ENCODE measurements around the gene FUT8.

FUT8 gene

GRCh38 chr14:65496178-65496993 is 83.9 kb downstream of the FUT8 start:
- TF ChIP-seq CTCF (IDR thresholded peaks at IDR 0.05; ENCODE audit: low read depth, low read length): no peak
- no peak overlapping the region for H3K4me3 ChIP-seq (replicated peaks in 1 of 2; ENCODE audit: low read depth in 2 of 2, low read length in 2 of 2)
- peak; percentile 38 to 67 for DNase-seq (ENCODE audit: low read depth in 2 of 2)

GRCh38 chr14:65499138-65499537 is 86.6 kb downstream of the FUT8 start:
- no peak for TF ChIP-seq CTCF (IDR thresholded peaks at IDR 0.05; ENCODE audit: low read depth, low read length)
- no peak for DNase-seq (ENCODE audit: low read depth in 2 of 2)

GRCh38 chr14:65500075-65500474 is 87.5 kb downstream of the FUT8 start:
- no peak overlapping the region for H3K4me3 ChIP-seq (replicated peaks in 1 of 2; ENCODE audit: low read depth in 2 of 2, low read length in 2 of 2)
- TF ChIP-seq CTCF (IDR thresholded peaks at IDR 0.05; ENCODE audit: low read depth, low read length): no peak
- DNase-seq (ENCODE audit: low read depth in 2 of 2): no peak

More at GRCh38 chr14:65499138-65499537, 86.6 kb downstream of the FUT8 start:
- H3K4me3 ChIP-seq (replicated peaks in 1 of 2; ENCODE audit: low read depth in 2 of 2, low read length in 2 of 2): no peak overlapping the region

- TF ChIP-seq CTCF (IDR thresholded peaks at IDR 0.05; ENCODE audit: low read depth, low read length): no peak
- H3K4me3 ChIP-seq (replicated peaks in 1 of 2; ENCODE audit: low read depth in 2 of 2, low read length in 2 of 2): no peak overlapping the region
- DNase-seq (ENCODE audit: low read depth in 2 of 2): peak in 1 of 2 donors; percentile 22
Measured at GRCh38 chr14:65501328-65501727, 88.8 kb downstream of the FUT8 start.

GRCh38 chr14:65502676-65503124 is 90.2 kb downstream of the FUT8 start:
- no peak for TF ChIP-seq CTCF (IDR thresholded peaks at IDR 0.05; ENCODE audit: low read depth, low read length)
- peak; percentile 63 to 92 for DNase-seq (ENCODE audit: low read depth in 2 of 2)
- H3K4me3 ChIP-seq (replicated peaks in 1 of 2; ENCODE audit: low read depth in 2 of 2, low read length in 2 of 2): no peak overlapping the region

GRCh38 chr14:65503771-65504170 is 91.2 kb downstream of the FUT8 start:
- no peak overlapping the region for H3K4me3 ChIP-seq (replicated peaks in 1 of 2; ENCODE audit: low read depth in 2 of 2, low read length in 2 of 2)
- no peak for TF ChIP-seq CTCF (IDR thresholded peaks at IDR 0.05; ENCODE audit: low read depth, low read length)
- no peak for DNase-seq (ENCODE audit: low read depth in 2 of 2)

Measured in cardiac fibroblast (primary cell).